Activated naive CD8-positive, alpha-beta T cell treated with anti-CD3 and anti-CD28 coated beads, Interleukin-2, amount 50 U/mL, for 16 hours (primary cell): Measurements from ENCODE around the gene PDCD5.
"Not testable (repeated sequence)": the region's sequence is repeated elsewhere in the genome, so short reads cannot be mapped to it uniquely, and the experiment has no call there.

Experiments
- DNase-seq: peaks from one replicate; pipeline ENCODE4 v3.0.0-alpha.2; 2020; ENCODE audit warnings: low read depth, low spot score

Gene PDCD5

GRCh38 chr19:32576790-32577189 lies 4.2 kb upstream of the PDCD5 start:
- DNase-seq = no peak

- DNase-seq = no peak
Observed at GRCh38 chr19:32580353-32580900, 563 bp upstream of the PDCD5 start.

DNA sequence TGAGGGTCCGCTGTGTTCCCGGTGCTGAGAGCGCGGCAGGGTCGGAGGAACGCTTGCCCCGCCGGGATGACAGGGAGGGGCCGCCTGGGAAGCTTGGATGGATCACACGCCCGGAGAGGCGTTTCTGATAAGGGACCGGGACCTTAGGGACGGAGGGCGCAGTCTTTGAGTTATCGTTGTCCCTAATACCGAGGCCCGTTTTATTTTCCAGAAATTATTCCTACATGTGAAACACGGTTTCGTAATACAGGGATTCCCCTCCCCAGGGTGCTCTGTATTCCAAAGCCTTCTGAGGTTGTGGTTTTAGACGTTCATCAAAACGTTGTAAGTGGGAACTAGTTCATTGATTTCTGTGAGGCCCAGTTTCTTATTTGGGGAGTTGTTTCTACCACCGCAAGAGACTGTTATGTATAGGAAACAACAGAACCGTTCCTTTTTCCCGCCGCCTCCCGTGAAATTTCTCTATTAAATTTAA lies 752 bp downstream of the PDCD5 start:
- no peak for DNase-seq

GRCh38 chr19:32587747-32588504 lies 6.9 kb downstream of the PDCD5 start:
- not testable (repeated sequence) for DNase-seq

GRCh38 chr19:32594021-32594420 lies 13.0 kb downstream of the PDCD5 start:
- no peak for DNase-seq

DNA sequence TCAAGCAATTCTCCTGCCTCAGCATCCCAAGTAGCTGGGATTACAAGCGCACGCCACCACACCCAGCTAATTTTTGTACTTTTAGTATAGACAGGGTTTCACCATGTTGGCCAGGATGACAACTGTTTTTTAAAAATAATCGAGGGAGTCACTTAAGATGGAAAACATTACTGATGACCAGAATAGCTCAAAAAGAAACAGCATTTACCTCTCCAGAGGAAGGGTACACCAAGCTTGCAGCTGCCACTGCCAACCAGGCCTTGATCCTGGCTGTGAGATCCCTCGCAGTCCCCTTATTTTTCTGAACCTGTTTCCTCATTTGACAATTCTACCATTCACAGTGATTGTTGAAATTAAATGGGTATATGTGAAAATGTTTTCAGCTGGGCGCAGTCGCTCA lies 14.5 kb downstream of the PDCD5 start:
- no peak for DNase-seq

- DNase-seq = no peak
Observed at GRCh38 chr19:32598022-32598421, 17.0 kb downstream of the PDCD5 start.

DNA sequence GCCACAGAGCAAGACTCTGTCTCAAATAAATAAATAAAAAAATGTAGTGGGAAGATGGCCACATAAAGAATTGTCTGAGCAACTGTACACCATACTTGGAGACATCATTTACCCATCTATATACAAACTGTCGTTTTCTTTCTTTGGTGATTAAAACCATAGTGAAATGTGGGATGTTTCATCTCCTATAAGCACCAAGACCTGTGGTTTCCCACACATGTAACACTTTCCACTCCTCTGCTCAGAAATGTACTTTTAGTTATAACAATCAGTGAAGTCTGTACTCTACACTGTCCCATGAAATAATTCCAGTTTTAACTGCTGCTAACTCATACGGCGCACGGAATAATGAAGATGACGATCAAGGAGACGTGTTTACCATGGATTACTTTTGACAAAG lies 18.3 kb downstream of the PDCD5 start:
- DNase-seq = no peak

- DNase-seq = no peak
Observed at GRCh38 chr19:32599736-32600157, 18.8 kb downstream of the PDCD5 start.

DNA sequence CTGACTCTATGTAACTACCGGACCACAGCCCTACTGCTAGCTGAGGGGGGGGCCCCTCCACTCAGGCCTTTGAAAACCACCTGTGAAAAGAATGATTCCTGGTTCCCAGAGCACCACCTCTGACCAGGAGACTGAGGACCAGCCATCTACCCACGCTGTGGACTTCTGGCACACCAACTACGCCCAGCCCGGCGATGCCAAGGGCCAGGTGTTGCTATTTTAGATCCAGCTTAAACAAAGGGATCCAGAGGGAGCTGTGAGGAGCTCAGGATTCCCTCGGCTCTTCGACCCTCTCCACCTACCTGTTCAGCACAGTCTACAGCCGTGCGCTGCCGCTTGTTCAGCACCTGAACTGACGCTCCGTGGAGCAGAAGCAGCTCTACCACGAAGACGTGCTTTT lies 23.0 kb downstream of the PDCD5 start:
- no peak for DNase-seq

DNA sequence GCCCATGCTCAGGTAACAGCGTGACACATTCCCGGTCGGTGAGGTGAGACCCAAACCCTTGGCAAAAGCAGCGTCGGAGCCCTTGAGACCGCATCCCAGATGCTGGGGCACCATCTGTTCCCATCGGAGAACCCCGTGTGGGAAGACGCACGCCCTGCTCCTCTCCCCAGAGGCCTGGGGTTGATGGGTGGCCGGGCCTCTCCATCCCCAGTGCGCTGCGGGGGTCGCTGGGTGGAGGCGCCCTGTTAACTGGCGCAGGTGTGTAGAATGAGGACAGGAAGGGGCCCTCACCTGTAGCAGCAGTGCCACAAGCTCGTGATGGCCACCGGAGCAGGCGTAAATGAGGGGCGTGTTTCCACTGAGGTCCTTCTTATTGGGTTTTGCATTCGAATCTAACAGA lies 24.6 kb downstream of the PDCD5 start:
- no peak for DNase-seq

DNA sequence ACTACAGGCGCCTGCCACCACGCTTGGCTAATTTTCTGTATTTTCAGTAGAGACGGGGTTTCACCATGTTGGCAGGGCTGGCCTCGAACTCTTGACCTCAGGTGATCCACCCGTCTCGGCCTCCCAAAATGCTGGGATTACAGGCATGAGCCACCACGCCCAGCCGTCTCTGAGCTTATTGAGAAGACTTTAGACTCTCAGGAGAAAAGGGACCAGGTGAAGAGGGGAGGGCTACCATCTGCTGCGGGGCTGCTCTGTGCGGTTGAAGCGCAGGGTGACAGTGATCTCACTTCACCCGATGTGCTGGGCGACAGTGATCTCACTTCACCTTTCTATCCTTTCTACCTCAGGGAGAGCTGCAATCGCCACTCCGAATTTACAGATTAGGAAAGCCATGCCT lies 25.3 kb downstream of the PDCD5 start:
- no peak for DNase-seq

DNA sequence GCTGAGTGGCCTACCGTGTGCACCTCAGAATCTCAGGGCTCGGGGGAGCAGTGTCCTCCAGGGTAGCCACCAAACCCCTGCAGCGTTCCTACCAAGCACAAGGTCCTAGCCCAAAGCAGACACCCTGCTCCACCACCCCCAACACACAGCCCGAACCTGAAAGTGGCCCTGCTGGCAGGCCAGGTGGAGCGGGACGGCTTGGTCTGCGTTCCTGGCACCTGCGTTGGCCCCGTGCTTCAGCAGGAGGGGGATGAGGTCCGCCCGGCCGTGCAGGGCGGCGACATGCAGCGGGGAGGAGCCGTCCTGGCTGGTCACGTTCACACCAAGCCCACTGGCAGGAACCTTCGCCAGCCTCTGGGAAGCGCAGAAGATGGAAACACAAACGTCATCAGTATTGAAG lies 26.5 kb downstream of the PDCD5 start:
- no peak for DNase-seq

- DNase-seq = no peak
Observed at GRCh38 chr19:32611161-32611560, 30.2 kb downstream of the PDCD5 start.

DNA sequence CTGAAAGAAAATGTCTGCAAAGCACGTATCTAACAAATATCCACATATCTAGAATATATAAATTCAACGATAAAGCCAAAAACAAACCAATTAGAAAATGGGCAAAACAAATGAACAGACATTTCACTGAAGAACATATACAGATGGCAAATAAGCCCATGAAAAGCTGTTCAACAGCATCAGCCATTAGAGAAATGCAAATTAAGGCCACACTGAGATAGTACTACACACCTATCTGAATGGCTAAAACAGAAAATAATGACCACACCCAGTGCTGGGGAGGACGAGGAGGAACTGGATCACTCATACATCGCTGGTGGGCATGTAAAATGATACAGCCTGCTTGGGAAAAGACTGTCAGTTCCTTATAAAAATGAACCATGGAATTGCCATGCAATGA lies 32.0 kb downstream of the PDCD5 start:
- no peak for DNase-seq

- DNase-seq = no peak
Observed at GRCh38 chr19:32614916-32615315, 33.9 kb downstream of the PDCD5 start.

DNA sequence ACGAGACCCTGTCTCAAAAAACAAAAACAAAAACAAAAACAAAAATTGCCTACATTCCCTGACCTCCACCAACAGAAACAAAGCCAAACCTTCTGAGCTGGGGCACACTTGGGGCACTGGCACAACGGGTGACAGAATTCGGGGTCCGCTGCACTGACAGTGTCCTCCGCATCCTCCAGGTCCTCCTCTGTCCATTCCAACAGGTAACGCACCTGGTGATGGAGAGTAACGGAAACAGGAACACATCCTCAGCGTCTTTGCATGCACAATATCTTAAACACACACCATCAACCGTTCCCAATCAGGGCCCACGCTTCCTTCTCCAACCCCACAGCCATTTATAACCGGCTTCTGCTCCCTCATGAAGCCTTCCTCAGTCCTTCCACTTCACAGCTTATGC lies 34.6 kb downstream of the PDCD5 start:
- no peak for DNase-seq

GRCh38 chr19:32619051-32619685 lies 38.2 kb downstream of the PDCD5 start:
- no peak for DNase-seq

GRCh38 chr19:32622002-32622401 lies 41.0 kb downstream of the PDCD5 start:
- no peak for DNase-seq

- no peak for DNase-seq
Observed at GRCh38 chr19:32624410-32624809, 43.4 kb downstream of the PDCD5 start.

DNA sequence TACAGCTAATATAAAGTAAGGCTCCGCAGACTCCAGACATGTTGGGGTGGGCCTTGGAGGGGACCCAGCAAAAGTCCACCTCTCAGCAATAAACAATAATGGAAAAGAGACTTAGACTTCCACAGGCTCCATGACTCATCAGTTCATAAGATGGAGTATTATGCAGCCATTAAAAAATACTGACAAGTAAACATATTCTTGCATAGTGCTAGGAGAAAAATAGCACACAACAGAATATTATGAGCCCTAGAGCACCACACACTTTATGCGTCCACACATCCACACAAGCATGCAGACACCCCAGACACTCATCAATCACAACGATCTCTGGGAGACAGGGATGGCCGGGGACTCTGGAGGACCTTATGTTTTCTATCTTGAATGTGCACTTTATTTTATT lies 46.0 kb downstream of the PDCD5 start:
- no peak for DNase-seq

- DNase-seq = no peak
Observed at GRCh38 chr19:32627714-32628270, 46.8 kb downstream of the PDCD5 start.

- no peak for DNase-seq
Observed at GRCh38 chr19:32630338-32630737, 49.3 kb downstream of the PDCD5 start.
